Testis (tissue), 2 donors: Measurements from ENCODE around the gene RNF225.

Experiments
- CTCF ChIP-seq, 3 experiments: fragments of 450-650 bp in 2 of 3; fragments of 200-600 bp in 1 of 3; sonication (generic) in 1 of 3; IDR thresholded peaks; one replicate each; pipeline ENCODE4 v1.5.1; 2016 to 2019; ENCODE audit warnings: antibody characterized with exemption in 3 of 3, mild to moderate bottlenecking in 2 of 3, moderate library complexity in 1 of 3
- POLR2A ChIP-seq: fragments of 450-650 bp; IDR thresholded peaks from one replicate; pipeline ENCODE4 v1.6.1; 2017; ENCODE audit warnings: antibody characterized with exemption, mild to moderate bottlenecking, moderate library complexity

GRCh38 chr19:58398545-58398944 is 3.1 kb downstream of the RNF225 start:
- TF ChIP-seq CTCF (IDR thresholded peaks at IDR 0.05) (no peak), POLR2A (no peak)
